Activated B cell treated with CpG ODN at 0.5 μM for 24 hours (primary cell): Measurements from ENCODE around the gene PPIE. TPM values are rescaled to one million over a fixed set of nuclear protein-coding genes. Genes with fewer than 3 reads are reported as not detected.
"Not testable (repeated sequence)": the region's sequence is repeated elsewhere in the genome, so short reads cannot be mapped to it uniquely, and the experiment has no call there.

Source experiments
- ATAC-seq: fragments of 200-7000 bp; cut with Tn5 transposase; one replicate; pipeline ENCODE4 v1.10.0; 2021; ENCODE audit warnings: low read depth, mild to moderate bottlenecking, moderate library complexity
- CTCF ChIA-PET: fragments of 350-600 bp; sonication (Branson Sonifier 250); formaldehyde crosslinking; loops from one replicate; lab custom pipeline; 2021; ENCODE audit warnings: antibody characterized with exemption; lab: Charles Lee
- POLR2A ChIA-PET: fragments of 350-600 bp; sonication (Branson Sonifier 250); formaldehyde crosslinking; loops from one replicate; lab custom pipeline; 2021; ENCODE audit warnings: antibody characterized with exemption; lab: Charles Lee
- DNase-seq: peaks from one replicate; pipeline ENCODE4 v3.0.0; 2022
- H3K27ac Mint-ChIP-seq: one replicate; pipeline ENCODE4 v1.8.0; 2020; ENCODE audit warnings: mixed read lengths
- H3K27me3 Mint-ChIP-seq: one replicate; pipeline ENCODE4 v1.8.0; 2021; ENCODE audit warnings: mixed read lengths
- H3K36me3 Mint-ChIP-seq: one replicate; pipeline ENCODE4 v1.8.0; 2021; ENCODE audit warnings: low read depth, mixed read lengths
- H3K4me1 Mint-ChIP-seq: one replicate; pipeline ENCODE4 v1.8.0; 2021; ENCODE audit warnings: mixed read lengths
- H3K4me3 Mint-ChIP-seq: one replicate; pipeline ENCODE4 v1.8.0; 2020; ENCODE audit warnings: mild to moderate bottlenecking, mixed read lengths
- H3K9me3 Mint-ChIP-seq: one replicate; pipeline ENCODE4 v1.8.0; 2020; ENCODE audit warnings: mixed read lengths
- CTCF ChIP-seq: fragments of 200-600 bp; IDR thresholded peaks from one replicate; pipeline ENCODE4 v1.8.0; 2022; ENCODE audit warnings: antibody characterized with exemption, mild to moderate bottlenecking
- intact Hi-C: fragments of 100-400 bp; cut with micrococcal nuclease; formaldehyde crosslinking; loops from one replicate; pipeline ENCODE4 v1.15.1; 2024
- total RNA-seq: library from RNA; stranded (reverse); gene quantifications from 2 replicates; pipeline ENCODE4 v1.2.3, GENCODE V29; 2022

PPIE gene
- total RNA-seq, 1 donor from 2014 or later = 68.5 TPM

- peak; percentile 71 for DNase-seq
- peak; percentile 19 for TF ChIP-seq CTCF
- not testable (repeated sequence) for H3K27me3 Mint-ChIP-seq, H3K36me3 Mint-ChIP-seq, H3K9me3 Mint-ChIP-seq
- peak; percentile 93 for ATAC-seq
- ChIA-PET CTCF (interaction anchor here (1.0 to 2.2 kb wide), 4 partner anchors 10 to 193 kb away, joined by 3 to 15 read pairs (median 8); partner anchors contain the start of gene BMP8B), POLR2A (interaction anchor here (0.6 to 2.6 kb wide), 11 partner anchors 10 to 240 kb away, joined by 3 to 35 read pairs (median 5); partner anchors contain the start of genes BMP8B and PPIE)
- peak overlapping the region; percentile 81 for H3K4me3 Mint-ChIP-seq
- H3K27ac Mint-ChIP-seq = peak overlapping the region; percentile 93
- intact Hi-C loops = loop anchor here (1.0 kb wide), 4 partner anchors 10 to 193 kb away; partner anchors contain the start of gene PPIE
- H3K4me1 Mint-ChIP-seq = peaks cover 11% of the 10 kb centered on the region
These were observed 60.4 kb downstream of the PPIE start for GRCh38 chr1:39798859-39799769.

- POLR2A ChIA-PET = interaction anchor here (0.9 to 2.6 kb wide), 4 partner anchors 11 to 194 kb away, joined by 5 to 35 read pairs (median 16); partner anchors contain the start of genes BMP8B and PPIE
- Mint-ChIP-seq H3K9me3 (no peaks in the 10 kb centered on the region), H3K27ac (peak overlapping the region; percentile 93), H3K4me3 (peak overlapping the region; percentile 81), H3K27me3 (no peaks in the 10 kb centered on the region), H3K4me1 (peaks cover 11% of the 10 kb centered on the region), H3K36me3 (peaks cover 2% of the 10 kb centered on the region)
- CTCF ChIA-PET = interaction anchor here (0.8 to 2.2 kb wide), 8 partner anchors 10 to 193 kb away, joined by 3 to 15 read pairs (median 6); partner anchors contain the start of gene BMP8B
- DNase-seq = peak; percentile 64
- TF ChIP-seq CTCF = no peak
- intact Hi-C loops = loop anchor here (1.0 kb wide), 4 partner anchors 11 to 194 kb away; partner anchors contain the start of gene PPIE
- peak; percentile 68 for ATAC-seq
These were observed 61.2 kb downstream of the PPIE start for GRCh38 chr1:39799770-39800470.

GRCh38 chr1:39800471-39800835 lies 61.8 kb downstream of the PPIE start:
- no peak for TF ChIP-seq CTCF
- CTCF ChIA-PET = interaction anchor here (0.8 to 2.2 kb wide), 7 partner anchors 11 to 194 kb away, joined by 3 to 15 read pairs (median 5); partner anchors contain the start of gene BMP8B
- POLR2A ChIA-PET = interaction anchor here (2.4 kb wide), 1 partner anchor 62 kb away, joined by 26 read pairs; the partner anchor contains the start of gene PPIE
- peaks cover 3% of the 10 kb centered on the region for H3K9me3 Mint-ChIP-seq
- no peaks in the 10 kb centered on the region for H3K27me3 Mint-ChIP-seq
- intact Hi-C loops = no loop called here
- no peak overlapping the region for H3K27ac Mint-ChIP-seq
- peaks cover 11% of the 10 kb centered on the region for H3K4me1 Mint-ChIP-seq
- ATAC-seq (no peak), DNase-seq (no peak)
- peaks cover 7% of the 10 kb centered on the region for H3K36me3 Mint-ChIP-seq
- no peak overlapping the region for H3K4me3 Mint-ChIP-seq

- DNase-seq = no peak
- Mint-ChIP-seq H3K4me3 (no peak overlapping the region), H3K9me3 (peaks cover 5% of the 10 kb centered on the region), H3K36me3 (peaks cover 10% of the 10 kb centered on the region), H3K27ac (no peak overlapping the region), H3K27me3 (no peaks in the 10 kb centered on the region), H3K4me1 (peaks cover 11% of the 10 kb centered on the region)
- ChIA-PET CTCF (no interaction called here), POLR2A (interaction anchor here (0.6 to 0.7 kb wide), 2 partner anchors 17 to 1012 kb away, joined by 5 to 8 read pairs; no protein-coding TSS in a partner anchor)
- ATAC-seq = no peak
- intact Hi-C loops = no loop called here
- TF ChIP-seq CTCF = no peak
These were observed 64.0 kb downstream of the PPIE start for GRCh38 chr1:39802496-39803260.
